Measurements from ENCODE around the gene PCDH7. TPM values are rescaled to one million over a fixed set of nuclear protein-coding genes. Genes with fewer than 3 reads are reported as not detected.
A peak's percentile ranks its signal among the peaks of the same experiment; 100 is the strongest.

PCDH7 gene
- total RNA-seq, 1 donor from 2014 or later, result 53.4 TPM

- ATAC-seq (no peak), DNase-seq (no peak)
- intact Hi-C loops (cut with micrococcal nuclease), result no loop called here
Observed at GRCh38 chr4:30725562-30725961, 5.4 kb downstream of the PCDH7 start.

- intact Hi-C loops (cut with micrococcal nuclease), result no loop called here
- DNase-seq (no peak), ATAC-seq (no peak)
Observed at GRCh38 chr4:30726090-30726675, 6.0 kb downstream of the PCDH7 start.

- intact Hi-C loops (cut with micrococcal nuclease), result no loop called here
- ATAC-seq (no peak), DNase-seq (no peak)
Observed at GRCh38 chr4:30727409-30727808, 7.2 kb downstream of the PCDH7 start.

- intact Hi-C loops (cut with micrococcal nuclease), result no loop called here
- DNase-seq, result no peak
- no peak for ATAC-seq
Observed at GRCh38 chr4:30728311-30728710, 8.1 kb downstream of the PCDH7 start.

- ATAC-seq (no peak), DNase-seq (no peak)
- intact Hi-C loops (cut with micrococcal nuclease), result no loop called here
Observed at GRCh38 chr4:30743897-30744296, 23.7 kb downstream of the PCDH7 start.

- DNase-seq (no peak), ATAC-seq (peak; percentile 82)
- intact Hi-C loops (cut with micrococcal nuclease), result no loop called here
Observed at GRCh38 chr4:30744386-30744785, 24.2 kb downstream of the PCDH7 start.

GRCh38 chr4:30744957-30745640, 24.9 kb downstream of the PCDH7 start:
- DNase-seq (no peak), ATAC-seq (peak; percentile 95)
- intact Hi-C loops (cut with micrococcal nuclease), result no loop called here

- ATAC-seq, result no peak
- DNase-seq, result no peak
- intact Hi-C loops (cut with micrococcal nuclease), result no loop called here
Observed at GRCh38 chr4:30746735-30747134, 26.6 kb downstream of the PCDH7 start.

GRCh38 chr4:30753316-30753715, 33.1 kb downstream of the PCDH7 start:
- ATAC-seq (no peak), DNase-seq (no peak)
- intact Hi-C loops (cut with micrococcal nuclease), result no loop called here

GRCh38 chr4:30754021-30754420, 33.9 kb downstream of the PCDH7 start:
- intact Hi-C loops (cut with micrococcal nuclease), result no loop called here
- ATAC-seq (no peak), DNase-seq (no peak)

GRCh38 chr4:30755346-30755745, 35.2 kb downstream of the PCDH7 start:
- intact Hi-C loops (cut with micrococcal nuclease), result no loop called here
- DNase-seq (no peak), ATAC-seq (no peak)

- ATAC-seq (no peak), DNase-seq (no peak)
- intact Hi-C loops (cut with micrococcal nuclease), result no loop called here
Observed at GRCh38 chr4:30756553-30756952, 36.4 kb downstream of the PCDH7 start.

- intact Hi-C loops (cut with micrococcal nuclease), result no loop called here
- ATAC-seq, result no peak
Observed at GRCh38 chr4:30757357-30757756, 37.2 kb downstream of the PCDH7 start.

GRCh38 chr4:30760551-30760950, 40.4 kb downstream of the PCDH7 start:
- no peak for ATAC-seq
- intact Hi-C loops (cut with micrococcal nuclease), result no loop called here
- no peak for DNase-seq

More at GRCh38 chr4:30757357-30757756, 37.2 kb downstream of the PCDH7 start:
- no peak for DNase-seq

GRCh38 chr4:30763321-30763727, 43.2 kb downstream of the PCDH7 start:
- intact Hi-C loops (cut with micrococcal nuclease), result no loop called here
- ATAC-seq (no peak), DNase-seq (no peak)

- no peak for DNase-seq
- intact Hi-C loops (cut with micrococcal nuclease), result no loop called here
- no peak for ATAC-seq
Observed at GRCh38 chr4:30765022-30765421, 44.9 kb downstream of the PCDH7 start.

- intact Hi-C loops (cut with micrococcal nuclease), result no loop called here
- ATAC-seq (no peak), DNase-seq (no peak)
Observed at GRCh38 chr4:30767147-30767845, 47.1 kb downstream of the PCDH7 start.

GRCh38 chr4:30768277-30768676, 48.1 kb downstream of the PCDH7 start:
- ATAC-seq, result peak; percentile 52
- intact Hi-C loops (cut with micrococcal nuclease), result no loop called here
- no peak for DNase-seq

GRCh38 chr4:30769093-30769492, 48.9 kb downstream of the PCDH7 start:
- DNase-seq (no peak), ATAC-seq (peak; percentile 59)
- intact Hi-C loops (cut with micrococcal nuclease), result no loop called here

GRCh38 chr4:30770049-30770549, 49.9 kb downstream of the PCDH7 start:
- intact Hi-C loops (cut with micrococcal nuclease), result no loop called here
- ATAC-seq, result no peak
- DNase-seq, result no peak
